ENCODE measurements around the gene PCSK6.
"Not testable (repeated sequence)": the region's sequence is repeated elsewhere in the genome, so short reads cannot be mapped to it uniquely, and the experiment has no call there.

The PCSK6 gene

GRCh38 chr15:101307897-101308603, 181.5 kb downstream of the PCSK6 start:
- no peak for DNase-seq (ENCODE audit: low spot score)

- DNase-seq (ENCODE audit: low spot score) = no peak
Measured at GRCh38 chr15:101307048-101307896, 182.2 kb downstream of the PCSK6 start.

DNA sequence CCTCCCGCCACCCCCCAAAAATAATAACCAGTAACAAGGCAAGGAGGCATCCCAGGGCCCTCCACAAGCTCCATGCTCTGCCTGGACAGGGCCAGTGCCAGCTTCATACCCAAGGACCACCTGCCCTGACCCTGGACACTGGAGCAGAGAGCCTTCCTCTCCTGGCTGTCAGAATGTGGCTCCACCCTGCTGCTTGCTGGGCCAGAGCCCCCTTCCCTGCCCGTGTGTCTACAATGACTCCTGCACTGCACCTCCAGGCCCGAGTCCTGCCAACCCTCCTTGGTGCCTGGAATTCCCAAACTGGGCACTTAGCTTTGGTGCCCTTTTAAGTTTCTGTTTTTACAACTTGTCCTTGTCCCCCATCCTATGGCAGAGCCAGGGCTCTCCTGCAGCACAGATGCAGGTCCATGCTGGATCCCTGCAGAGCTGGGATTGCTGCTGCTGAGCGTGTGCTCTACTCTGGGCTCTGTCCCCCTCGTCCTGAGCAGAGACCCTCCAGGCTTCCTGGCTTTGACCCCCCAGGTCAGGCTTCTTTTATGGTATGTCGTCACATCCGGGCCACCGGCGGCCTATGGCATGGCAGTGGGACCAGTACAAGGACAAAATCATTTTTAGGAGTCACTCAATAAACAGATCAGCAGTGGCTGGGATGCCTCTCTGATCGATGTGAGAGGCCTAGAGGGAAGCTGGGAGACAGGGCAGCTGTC, 183.0 kb downstream of the PCSK6 start:
- no peak for DNase-seq (ENCODE audit: low spot score)

DNA sequence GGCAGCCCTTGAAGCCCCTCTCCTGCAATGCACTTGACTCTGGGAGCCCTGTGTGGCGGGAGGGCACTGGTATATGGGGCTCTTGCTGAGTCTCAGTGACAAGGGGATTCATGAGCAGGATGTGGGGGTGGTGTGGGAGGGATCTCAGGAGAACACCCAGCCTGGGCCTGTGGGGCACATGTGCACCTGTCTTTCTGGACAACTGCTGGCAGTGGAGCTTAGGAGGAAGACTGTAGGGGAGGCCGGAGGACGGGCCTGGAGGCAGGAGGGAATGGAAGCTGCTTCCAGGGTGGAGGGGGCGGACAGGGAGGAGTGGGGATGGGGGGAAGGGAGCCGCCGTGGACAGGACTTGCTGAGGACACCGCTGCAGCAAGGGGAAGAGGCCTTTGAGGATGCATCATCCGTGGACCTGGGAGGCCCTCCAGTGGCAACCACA, 183.7 kb downstream of the PCSK6 start:
- no peak for DNase-seq (ENCODE audit: low spot score)

GRCh38 chr15:101303408-101303807, 186.1 kb downstream of the PCSK6 start:
- DNase-seq (ENCODE audit: low spot score) = no peak

DNA sequence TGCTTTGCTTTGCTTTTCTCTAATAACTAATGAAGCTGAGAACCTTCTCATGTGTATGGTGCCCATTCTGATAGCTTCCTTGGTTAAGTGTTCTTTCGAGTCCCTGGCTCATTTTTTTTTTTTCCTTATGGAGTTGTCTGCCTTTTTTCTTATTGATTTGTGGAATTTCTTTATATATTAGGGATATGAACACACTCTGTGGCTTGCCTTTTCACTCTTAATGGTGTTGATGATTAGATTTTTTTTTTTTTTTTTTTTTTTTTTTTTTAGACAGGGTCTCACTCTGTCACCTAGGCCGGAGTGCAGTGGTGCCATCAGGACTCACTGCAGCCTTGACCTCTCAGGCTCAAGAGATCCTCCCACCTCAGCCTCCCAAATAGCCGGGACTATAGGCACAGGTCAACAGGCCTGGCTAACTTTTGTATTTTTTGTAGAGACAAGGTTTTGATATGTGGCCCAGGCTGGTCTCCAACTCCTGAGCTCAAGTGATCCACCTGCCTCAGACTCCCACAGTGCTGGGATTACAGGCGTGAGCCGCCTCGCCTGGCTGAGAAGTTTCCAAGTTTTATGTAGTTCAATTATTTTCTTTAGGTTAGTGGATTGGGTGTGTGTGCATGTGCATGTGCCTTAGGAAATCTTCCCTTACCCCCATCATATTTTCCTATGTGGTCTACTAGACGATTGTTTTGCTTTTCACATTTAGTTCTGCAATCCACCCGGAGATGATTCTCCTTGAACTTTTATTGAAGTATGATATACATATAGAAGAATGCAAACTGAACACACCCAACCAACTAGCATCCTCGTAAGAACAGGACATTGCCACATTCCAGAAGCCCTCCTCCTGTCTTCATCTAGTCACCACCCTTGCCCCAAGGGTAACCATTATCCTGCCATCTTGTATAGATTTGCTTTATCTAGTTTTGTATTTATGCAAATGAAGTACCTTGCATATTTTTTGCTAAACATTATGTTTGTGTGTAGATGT, 192.8 kb downstream of the PCSK6 start:
- DNase-seq (ENCODE audit: low spot score) = peak; percentile 56

GRCh38 chr15:101295607-101296161, 193.8 kb downstream of the PCSK6 start:
- peak; percentile 72 for DNase-seq (ENCODE audit: low spot score)

GRCh38 chr15:101294731-101295606, 194.5 kb downstream of the PCSK6 start, which contains the start of gene SNRPA1:
SNRPA1 (minus strand) TSS chr15:101295248; CDS start chr15:101295178, 70 bp downstream.
- peak; percentile 94 for DNase-seq (ENCODE audit: low spot score)

GRCh38 chr15:101293122-101293521, 196.4 kb downstream of the PCSK6 start:
- no peak for DNase-seq (ENCODE audit: low spot score)

GRCh38 chr15:101288905-101289513, 200.5 kb downstream of the PCSK6 start:
- peak; percentile 54 for DNase-seq (ENCODE audit: low spot score)

GRCh38 chr15:101287342-101287741, 202.2 kb downstream of the PCSK6 start:
- not testable (repeated sequence) for DNase-seq (ENCODE audit: low spot score)

GRCh38 chr15:101286471-101287114, 202.9 kb downstream of the PCSK6 start:
- no peak for DNase-seq (ENCODE audit: low spot score)

DNA sequence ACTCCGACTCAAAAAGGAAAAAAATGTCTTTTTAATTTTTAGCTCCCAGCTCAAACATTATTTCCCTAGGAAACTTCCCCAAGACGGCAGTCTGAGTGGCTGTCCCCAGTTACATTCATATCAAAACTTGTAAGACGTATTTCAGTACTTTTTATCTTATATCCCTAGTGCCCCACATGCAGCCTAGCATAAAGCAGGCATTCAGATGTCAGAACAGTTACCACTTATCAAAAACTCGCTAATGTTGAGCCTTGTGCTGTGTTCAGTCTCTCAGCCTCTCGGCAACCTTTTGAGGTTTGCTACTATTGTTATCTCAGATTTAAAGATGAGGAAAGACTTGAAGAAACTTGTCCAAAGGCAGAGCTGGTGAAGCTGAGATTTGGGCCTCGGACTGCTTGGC, 205.6 kb downstream of the PCSK6 start:
- DNase-seq (ENCODE audit: low spot score) = no peak

- no peak for DNase-seq (ENCODE audit: low spot score)
Measured at GRCh38 chr15:101280007-101280406, 209.5 kb downstream of the PCSK6 start.

DNA sequence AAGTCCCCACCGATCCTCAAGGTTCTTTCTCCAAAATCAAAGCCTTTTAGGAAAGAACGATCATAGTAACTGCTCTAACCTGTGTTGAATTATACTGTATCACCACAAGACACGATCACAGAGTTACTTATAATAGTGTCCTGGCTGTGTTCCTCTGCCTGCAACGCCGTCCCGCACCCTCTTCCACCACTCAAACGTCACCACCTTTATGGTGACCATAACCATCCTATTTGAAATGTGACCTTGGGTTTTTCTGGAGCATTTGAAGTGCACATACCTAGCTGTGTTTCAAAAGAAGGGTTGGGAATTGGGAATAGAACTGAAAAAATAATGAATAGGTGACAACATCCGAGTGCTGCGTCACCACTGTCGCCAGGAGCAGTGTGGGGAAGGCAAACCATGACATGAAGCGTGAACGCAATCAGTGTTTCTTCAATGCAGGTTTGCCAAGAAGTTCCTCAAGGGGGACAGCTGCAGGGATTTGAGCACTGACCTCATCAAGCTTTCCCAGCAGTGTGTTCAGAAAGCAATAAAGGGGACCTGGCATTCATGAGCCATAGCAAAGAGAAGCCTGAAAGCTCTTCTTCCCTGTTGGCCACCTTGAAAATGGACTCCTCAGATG, 211.5 kb downstream of the PCSK6 start:
- no peak for DNase-seq (ENCODE audit: low spot score)

DNA sequence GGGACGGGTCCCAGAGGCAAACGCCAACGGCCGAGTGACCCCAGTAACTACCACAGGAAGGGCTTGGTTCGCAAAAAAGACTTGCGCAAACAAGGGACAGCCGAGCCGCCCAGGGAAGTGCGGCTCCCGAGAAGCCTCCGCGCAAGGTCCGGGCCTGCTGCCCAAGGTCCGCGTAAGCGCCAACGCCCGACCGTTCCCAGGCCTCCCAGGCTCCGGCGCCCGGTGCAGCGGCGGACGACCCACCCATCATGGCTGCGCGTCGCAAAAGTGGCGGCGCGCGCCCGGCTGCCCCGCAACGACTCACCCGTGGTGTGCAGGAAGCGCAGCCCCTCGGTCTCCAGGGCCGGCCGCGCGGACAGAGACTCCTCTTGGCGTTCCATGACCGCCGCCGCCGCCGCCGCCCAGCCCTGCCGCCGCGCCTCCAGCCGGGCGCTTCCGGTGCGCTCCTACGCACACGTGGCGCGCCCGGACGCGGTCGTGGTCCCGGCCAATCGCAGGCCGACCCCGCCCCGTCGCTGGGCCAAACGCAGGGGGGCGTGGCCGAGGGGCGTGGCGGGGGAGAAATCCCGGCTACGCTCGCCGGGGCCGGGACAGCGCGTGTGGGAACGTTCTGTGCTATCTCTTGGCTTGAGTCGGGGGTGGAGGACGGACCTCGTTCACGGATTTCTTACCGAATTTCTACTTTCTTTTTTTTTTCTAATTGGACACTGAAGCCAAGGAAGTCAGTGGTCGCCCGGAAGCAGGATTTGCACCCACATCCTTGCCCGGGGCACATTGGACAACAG, 212.3 kb downstream of the PCSK6 start, which contains the start of gene SELENOS:
TSS of gene SELENOS (minus strand) at position 448 of the 785 bp plus-strand sequence. CDS start at position 380, 68 bp downstream.
- peak; percentile 85 for DNase-seq (ENCODE audit: low spot score)

DNA sequence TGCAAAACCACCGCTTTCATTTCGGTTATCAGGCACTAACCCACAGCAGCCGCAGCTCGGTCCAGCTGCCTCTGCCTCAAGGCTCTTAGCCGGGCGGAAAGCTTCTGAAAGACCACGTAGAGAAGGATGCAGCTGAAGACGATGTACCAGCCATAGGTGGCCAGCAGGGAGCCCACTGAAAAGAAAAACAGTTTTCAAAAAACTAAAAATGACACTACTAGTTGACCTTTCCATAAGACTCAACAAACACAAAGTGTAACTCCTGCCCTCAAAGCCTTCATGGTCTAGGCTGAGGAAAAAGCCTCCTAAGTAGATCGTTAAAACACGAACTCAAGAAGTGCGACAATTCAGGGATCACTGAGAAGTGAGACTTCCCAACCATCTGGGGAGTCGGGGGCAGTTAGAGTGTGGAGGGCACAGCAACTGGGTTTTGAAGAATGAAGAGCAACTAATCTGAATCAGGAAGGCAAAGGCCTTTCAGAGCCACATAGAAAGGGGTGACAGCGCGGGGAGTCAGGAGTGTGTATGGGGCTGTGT, 212.9 kb downstream of the PCSK6 start:
- peak; percentile 36 for DNase-seq (ENCODE audit: low spot score)

Data from SW480 (cell line).